ENCODE data around the gene SYNPR.

DNA sequence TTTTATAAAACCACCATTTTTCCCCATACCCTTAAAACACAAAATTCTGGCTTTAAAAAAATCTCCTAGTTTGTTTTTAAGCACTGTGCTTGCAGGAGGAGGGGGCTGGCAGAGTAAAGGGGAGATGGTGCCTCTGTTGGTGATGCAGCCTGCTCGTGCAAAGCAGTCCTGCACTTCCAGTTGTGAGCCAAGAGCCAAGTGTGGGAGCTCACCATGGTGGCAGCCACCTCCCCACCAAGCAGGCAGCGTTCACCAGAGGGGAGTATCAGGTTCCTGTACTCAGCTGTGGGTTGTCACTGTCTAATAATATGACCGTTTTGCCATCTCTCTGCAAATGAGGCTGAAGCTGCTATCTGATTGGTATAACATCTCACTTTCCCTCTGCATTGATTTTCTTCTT, 164.8 kb downstream of the SYNPR start:
- TF ChIP-seq, protein P1, sequence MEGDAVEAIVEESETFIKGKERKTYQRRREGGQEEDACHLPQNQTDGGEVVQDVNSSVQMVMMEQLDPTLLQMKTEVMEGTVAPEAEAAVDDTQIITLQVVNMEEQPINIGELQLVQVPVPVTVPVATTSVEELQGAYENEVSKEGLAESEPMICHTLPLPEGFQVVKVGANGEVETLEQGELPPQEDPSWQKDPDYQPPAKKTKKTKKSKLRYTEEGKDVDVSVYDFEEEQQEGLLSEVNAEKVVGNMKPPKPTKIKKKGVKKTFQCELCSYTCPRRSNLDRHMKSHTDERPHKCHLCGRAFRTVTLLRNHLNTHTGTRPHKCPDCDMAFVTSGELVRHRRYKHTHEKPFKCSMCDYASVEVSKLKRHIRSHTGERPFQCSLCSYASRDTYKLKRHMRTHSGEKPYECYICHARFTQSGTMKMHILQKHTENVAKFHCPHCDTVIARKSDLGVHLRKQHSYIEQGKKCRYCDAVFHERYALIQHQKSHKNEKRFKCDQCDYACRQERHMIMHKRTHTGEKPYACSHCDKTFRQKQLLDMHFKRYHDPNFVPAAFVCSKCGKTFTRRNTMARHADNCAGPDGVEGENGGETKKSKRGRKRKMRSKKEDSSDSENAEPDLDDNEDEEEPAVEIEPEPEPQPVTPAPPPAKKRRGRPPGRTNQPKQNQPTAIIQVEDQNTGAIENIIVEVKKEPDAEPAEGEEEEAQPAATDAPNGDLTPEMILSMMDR (IDR thresholded peaks at IDR 0.05), result no peak
- TF ChIP-seq POLR2A (IDR thresholded peaks at IDR 0.05), result no peak

Data from right lobe of liver (tissue), 4 donors.